Activated CD4-positive, alpha-beta T cell treated with anti-CD3 and anti-CD28 coated beads, Interleukin-10, Interleukin-2, amounts not matched to agents 100 ng/mL and 50 ng/mL, durations not matched to agents 16 hours and 8 hours (primary cell): ENCODE results near the gene TCERG1L.
"Not testable (repeated sequence)": the region's sequence is repeated elsewhere in the genome, so short reads cannot be mapped to it uniquely, and the experiment has no call there.

Experiments
- DNase-seq: peaks from one replicate; pipeline ENCODE4 v3.0.0-alpha.2; 2020

TCERG1L gene

GRCh38 chr10:131160219-131160875 lies 151.2 kb downstream of the TCERG1L start:
- no peak for DNase-seq

DNA sequence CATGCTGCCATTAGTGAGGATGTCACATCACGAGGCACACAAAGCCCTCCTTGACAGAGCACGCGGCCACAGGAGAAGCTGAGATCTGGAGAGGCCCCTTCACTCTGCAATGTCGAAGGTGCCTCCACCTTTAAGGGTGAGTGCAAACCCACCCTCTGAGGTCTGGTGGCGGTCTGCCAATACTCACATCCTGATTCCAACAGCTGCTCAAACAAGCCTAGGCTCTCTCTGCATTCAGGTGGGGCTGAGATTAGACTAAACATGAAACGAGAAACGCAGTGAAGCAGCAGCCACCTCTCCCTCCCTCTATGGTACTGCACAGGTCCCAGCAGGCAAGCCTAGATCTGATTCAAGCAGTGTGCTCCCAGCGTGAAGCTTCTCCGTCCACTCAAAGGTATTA lies 151.8 kb downstream of the TCERG1L start:
- DNase-seq: no peak

GRCh38 chr10:131158695-131159094 lies 152.8 kb downstream of the TCERG1L start:
- no peak for DNase-seq

- DNase-seq: no peak
Observed at GRCh38 chr10:131157899-131158298, 153.6 kb downstream of the TCERG1L start.

- no peak for DNase-seq
Observed at GRCh38 chr10:131155876-131156230, 155.7 kb downstream of the TCERG1L start.

DNA sequence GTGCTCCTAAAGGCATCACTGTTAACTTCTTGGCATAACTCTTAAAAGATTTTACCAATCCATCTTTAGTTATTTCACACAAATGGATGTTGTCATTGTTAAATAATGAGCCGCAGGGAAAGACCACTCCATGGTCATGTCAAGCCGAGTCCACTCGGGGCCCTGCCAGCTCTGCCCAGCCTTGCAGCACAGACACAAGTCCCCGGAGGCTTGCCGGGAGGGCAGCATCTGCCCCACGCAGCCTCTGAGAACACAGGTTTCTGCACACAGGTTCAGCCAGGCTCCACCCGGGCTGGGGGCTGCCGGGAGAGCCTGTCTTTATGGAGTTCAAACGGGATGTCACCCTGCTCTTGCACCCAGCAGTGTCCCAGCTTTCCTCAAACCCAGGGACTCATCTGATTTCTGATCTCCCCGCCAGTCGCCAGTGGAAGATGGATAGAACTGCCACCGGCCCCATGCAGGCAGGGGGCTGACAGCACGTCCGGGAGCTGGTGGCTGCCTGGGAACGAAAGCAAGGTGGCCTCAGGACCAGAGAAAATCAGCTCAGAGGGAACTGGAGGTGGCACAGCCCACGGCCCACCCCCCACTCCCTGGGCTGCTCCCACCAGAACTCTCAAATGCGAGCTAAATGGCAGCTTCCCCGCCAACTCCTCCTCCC lies 156.2 kb downstream of the TCERG1L start:
- no peak for DNase-seq

GRCh38 chr10:131154306-131155025 lies 157.1 kb downstream of the TCERG1L start:
- DNase-seq: no peak

- not testable (repeated sequence) for DNase-seq
Observed at GRCh38 chr10:131152456-131152855, 159.1 kb downstream of the TCERG1L start.

- DNase-seq: no peak
Observed at GRCh38 chr10:131150126-131150525, 161.4 kb downstream of the TCERG1L start.

GRCh38 chr10:131149586-131149985 lies 161.9 kb downstream of the TCERG1L start:
- no peak for DNase-seq

DNA sequence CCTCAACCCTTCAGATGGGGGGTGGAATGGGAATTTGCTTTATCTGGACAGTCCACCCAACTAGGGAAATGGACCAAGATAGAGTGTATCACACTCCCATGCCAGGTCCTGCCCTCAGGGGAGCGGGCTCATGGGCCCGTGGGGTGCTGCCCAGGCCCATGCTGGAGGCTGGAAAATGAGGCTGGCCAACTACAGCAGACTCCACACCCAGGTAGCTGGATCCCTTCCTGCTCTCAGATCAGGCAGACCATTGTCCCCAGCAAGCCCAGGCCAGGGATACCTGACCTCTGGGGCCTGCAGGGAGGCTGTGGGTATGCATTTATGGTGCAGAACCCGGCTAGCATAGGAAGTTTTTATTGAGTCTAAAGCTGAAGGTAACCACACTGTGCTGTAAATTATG lies 162.4 kb downstream of the TCERG1L start:
- DNase-seq: no peak

GRCh38 chr10:131148270-131148669 lies 163.3 kb downstream of the TCERG1L start:
- DNase-seq: no peak

DNA sequence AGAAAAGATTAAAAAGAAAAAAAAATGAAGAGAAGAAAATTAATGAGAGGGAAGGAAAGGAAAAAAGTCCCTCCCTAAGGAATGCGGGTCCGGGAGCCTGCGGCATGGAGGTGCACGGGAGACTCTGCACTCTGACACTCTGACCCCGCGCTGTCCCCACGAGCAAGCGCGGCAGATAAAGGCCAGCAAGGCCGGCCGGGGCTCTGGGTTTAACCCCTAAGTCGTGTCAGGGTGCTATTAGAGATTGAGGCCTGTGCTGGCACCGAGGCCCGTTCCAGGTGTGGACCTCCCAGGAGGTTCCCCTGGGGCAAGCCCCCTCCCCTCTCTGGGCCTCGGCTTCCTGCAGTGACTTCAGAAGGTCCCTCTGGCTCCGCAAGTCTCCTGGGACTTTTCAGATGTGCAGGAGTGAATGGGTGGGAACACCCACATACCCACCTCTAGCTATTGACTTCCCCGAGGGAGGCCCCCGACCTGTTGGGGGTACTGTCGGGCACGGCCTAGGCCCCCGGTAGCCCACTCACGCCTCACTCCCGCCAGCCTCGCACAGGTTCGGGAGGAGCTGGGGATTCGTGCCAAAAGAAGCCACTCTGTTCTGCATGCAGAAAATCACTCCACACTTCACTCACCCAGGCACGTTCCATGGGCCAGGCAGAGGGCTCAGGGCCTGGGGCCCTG lies 164.1 kb downstream of the TCERG1L start:
- DNase-seq: no peak

GRCh38 chr10:131146790-131147189 lies 164.7 kb downstream of the TCERG1L start:
- no peak for DNase-seq

- no peak for DNase-seq
Observed at GRCh38 chr10:131145756-131146155, 165.8 kb downstream of the TCERG1L start.

DNA sequence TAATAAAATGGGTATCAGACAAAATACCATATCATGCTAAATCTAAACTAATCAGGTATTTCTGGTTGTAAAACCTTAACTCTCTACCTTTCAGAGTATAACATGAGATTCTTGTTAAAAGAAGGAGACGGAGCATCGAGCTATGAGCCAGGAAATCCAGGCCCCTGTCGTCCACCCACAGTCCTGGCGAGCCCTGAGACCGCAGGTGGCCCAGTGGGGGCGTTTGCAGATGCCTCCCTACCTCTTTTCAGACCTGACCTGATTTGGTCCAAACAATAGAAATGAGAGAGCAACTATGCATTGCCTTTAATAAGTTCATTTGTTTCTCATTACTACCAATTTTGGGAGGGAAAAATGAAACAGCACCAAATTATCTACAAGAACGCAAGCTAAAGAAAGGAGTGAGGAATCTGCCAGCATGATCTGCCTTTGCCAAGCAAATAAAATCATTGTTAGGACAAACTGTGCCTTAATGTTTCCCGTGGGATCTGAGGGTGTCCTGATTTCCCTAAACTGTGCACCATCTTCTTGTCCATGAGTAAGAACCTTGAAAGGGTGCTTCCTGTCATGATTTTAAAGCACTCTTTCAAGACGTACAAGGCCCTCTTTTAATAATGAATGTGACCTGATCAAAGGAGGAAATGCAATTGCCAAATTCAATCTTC lies 166.7 kb downstream of the TCERG1L start:
- no peak for DNase-seq

DNA sequence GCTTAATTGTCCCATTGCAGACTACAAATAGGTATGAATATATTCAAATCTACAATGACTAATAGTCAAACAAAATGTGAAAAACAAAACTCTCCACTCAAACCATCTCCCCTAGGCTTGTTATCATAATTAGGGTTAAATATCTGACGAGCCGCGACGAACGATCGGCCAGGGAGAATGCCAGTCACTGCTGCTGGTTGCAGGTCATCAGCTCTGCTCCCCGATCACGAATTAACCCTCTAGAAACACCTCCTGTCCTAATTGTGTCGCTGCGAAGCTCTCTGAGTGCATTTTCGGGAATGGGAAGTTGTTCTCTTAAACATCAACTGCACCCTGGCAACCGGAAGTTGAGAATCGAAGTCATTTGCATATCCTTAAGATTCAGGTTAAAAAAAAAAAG lies 167.3 kb downstream of the TCERG1L start:
- DNase-seq: no peak

- no peak for DNase-seq
Observed at GRCh38 chr10:131143425-131144165, 167.9 kb downstream of the TCERG1L start.

DNA sequence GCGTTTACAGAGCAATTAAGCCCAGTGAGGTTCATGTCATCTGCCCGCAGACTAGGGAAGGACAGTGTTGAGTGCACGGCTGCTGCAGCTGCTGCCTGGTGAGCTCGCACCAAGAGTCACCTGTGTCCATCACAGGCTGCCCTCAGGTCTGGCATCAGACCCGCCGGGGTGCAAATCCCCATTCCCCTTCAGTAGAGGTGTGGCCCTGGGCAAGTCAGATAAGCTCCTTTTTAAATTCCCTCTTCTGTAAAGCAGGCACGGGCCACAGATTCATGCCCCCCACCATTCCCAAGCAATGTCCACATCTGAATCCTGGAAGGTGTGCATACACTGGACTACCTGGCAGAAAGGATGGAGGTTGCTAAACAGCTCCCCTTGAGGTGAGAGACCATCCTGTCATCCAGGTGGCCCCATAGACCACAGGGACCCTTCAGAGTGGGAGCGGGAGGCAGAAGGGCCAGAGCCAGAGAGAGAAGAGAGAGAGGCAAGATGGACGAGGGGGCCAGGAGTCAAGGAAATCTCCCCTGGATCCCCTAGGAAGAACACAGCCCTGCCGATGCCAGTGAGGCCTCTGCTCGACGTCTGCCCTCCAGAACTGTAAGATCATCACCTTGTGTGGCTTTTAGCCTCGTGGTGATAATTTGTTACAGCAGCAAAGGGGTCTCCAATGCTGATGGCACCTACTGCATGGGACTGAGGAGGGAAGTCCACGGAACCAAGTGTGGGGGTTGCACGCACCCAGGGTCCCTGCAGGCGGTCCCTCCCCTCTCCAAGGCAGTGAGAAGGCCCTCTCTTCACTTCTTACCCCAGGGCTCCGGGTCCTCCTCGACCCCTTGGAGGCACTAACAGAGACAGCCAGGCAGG lies 168.8 kb downstream of the TCERG1L start:
- DNase-seq: no peak

GRCh38 chr10:131141645-131142516 lies 169.6 kb downstream of the TCERG1L start:
- DNase-seq: no peak
